ENCODE data around the gene CKS1B.

- TF ChIP-seq CTCF (IDR thresholded peaks at IDR 0.05): no peak
- TF ChIP-seq EZH2 (IDR thresholded peaks at IDR 0.05; ENCODE audit: borderline replicate concordance, insufficient read depth, low read depth, low read length, poor library complexity, severe bottlenecking): no peak
Measured at GRCh38 chr1:154993572-154994268, 19.2 kb downstream of the CKS1B start, which contains the start of gene LENEP.

Data from B cell (primary cell).